ENCODE results near the gene YAF2.

YAF2 gene

DNA sequence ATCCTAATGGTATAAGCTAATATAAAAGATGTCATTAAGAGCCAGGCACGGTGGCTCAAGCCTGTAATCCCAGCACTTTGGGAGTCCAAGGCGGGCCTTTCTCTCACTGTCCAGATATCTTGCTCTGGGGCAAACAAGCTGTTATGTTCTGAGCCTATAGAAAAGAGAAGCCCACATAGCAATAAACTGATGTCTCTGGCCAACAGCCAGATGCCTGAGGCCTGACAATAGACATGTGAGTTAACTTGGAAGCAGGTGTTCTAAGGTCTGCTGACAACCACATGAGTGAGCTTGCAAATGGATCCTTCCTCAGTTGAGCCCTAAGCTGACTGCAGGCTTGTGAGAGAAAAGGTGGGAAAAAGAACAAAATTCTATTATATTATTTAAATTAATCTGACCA is 25.0 kb downstream of the YAF2 start:
- TF ChIP-seq CTCF (IDR thresholded peaks at IDR 0.05; ENCODE audit: low read depth, low read length), result no peak
- no peak for DNase-seq (ENCODE audit: extremely low read depth, low read depth)

- DNase-seq (ENCODE audit: extremely low read depth, low read depth), result no peak
- no peak for TF ChIP-seq CTCF (IDR thresholded peaks at IDR 0.05; ENCODE audit: low read depth, low read length)
Observed at GRCh38 chr12:42208574-42208973, 29.5 kb downstream of the YAF2 start.

DNA sequence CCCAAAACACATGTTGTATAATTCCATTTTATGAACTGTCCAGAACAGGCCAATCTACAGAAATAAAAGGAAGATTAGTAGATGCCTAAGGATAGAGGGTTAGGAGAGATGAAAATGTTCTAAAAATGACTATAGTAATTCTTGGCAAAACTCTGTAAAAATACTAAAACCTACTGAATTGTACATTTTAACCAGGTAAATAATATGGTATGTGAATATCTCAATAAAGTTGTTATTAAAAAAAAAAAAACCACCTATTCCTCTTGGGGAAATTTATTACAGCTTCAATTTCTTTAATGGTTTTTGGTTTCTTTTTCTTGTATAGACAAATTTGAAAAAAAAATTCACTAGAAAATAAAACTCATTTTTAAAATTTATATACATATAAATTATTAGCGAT is 33.2 kb downstream of the YAF2 start:
- no peak for TF ChIP-seq CTCF (IDR thresholded peaks at IDR 0.05; ENCODE audit: low read depth, low read length)
- DNase-seq (ENCODE audit: extremely low read depth, low read depth), result no peak

DNA sequence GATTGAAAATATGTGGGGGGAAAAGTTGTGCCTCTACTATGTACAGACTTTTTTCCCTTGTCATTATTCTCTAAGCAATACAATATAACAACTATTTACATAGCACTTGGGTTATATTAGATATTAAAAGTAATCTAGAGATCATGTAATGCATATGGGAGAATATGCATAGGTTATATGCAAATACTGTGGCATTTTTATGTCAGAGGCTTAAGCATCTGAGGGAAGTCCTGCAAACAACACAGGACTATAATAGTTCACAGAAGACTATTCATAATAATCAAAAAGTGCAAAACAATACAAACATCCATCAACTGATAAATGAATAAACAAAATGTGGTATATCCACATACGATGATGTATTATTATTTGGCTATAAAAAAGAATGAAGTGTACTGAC is 33.7 kb downstream of the YAF2 start:
- DNase-seq (ENCODE audit: extremely low read depth, low read depth), result no peak
- no peak for TF ChIP-seq CTCF (IDR thresholded peaks at IDR 0.05; ENCODE audit: low read depth, low read length)

DNA sequence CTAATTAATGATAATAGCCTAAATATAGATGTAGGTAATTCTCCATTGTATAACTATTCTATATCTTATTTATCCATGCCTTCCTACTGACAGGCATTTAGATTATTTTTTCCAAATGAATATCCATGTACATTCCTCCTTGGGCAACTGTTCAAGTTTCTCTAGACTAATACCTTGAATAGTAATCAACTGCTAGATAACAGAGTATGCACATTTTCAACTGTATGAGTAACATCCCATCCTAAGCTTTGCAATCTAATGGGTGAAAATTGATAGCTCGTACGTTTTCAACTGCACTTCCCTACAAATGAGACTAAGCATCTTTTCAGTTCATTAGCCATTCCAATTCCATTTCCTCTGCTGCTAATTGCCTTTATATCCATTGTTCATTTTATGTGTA is 37.0 kb downstream of the YAF2 start:
- DNase-seq (ENCODE audit: extremely low read depth, low read depth), result no peak
- no peak for TF ChIP-seq CTCF (IDR thresholded peaks at IDR 0.05; ENCODE audit: low read depth, low read length)

DNA sequence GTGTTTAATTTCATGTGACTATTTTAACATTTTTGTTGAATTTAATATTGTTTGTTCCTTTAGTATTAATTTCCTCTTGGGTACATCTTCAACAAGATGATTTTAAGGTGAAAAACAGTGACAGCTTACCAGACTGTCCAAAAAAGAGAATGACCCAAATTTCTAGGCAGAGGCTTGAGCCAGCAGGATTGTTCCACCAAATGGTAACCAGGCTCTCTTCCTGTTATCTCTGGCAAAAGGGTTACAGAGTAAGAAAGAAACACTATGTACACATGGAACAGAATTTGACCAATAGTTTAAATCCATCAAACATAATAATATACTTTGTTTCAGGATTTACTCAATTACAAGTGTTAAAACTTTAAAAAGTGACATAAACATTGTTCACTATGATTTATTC is 39.0 kb downstream of the YAF2 start:
- TF ChIP-seq CTCF (IDR thresholded peaks at IDR 0.05; ENCODE audit: low read depth, low read length), result no peak
- no peak for DNase-seq (ENCODE audit: extremely low read depth, low read depth)

DNA sequence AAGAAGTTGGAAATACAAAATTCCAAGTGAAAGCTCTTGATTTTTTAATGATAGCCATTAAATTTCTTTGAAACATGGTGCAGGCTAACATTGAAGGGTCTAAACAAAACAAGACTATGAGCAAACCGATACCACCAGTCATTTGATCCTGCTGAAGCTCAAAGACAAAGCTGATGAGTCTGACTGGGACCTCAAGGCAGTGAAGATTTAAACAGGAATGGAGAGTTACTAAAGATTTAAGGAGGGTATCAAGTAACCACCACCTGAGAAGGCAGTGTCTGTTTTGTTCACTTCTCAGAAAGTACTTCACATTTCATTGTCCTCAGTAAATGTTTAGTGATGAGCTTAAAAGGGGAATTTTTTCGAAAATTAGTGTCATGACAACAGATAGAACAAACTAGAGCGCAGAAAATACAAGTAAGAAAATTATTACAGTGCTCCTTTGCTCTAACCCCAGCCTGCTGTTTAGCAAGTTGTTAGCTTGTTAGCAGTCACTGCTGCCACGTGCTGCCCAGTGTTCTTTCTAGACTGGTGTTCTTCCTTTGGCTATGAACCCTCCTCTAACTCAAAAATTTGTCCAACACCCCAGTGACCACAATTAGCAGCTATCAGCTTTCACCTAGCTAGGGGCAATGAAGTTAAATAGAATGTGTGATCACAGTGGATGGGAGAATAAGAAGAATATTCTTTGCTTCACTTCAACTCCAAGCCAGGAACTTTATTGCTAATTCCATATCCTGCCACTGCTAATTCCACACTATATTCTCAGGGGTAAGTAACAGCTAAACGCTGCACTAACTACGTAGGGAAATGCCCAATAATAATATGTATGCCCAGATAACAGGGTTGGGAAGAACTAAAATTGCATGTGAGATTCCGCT is 41.1 kb downstream of the YAF2 start:
- no peak for DNase-seq (ENCODE audit: extremely low read depth, low read depth)
- no peak for TF ChIP-seq CTCF (IDR thresholded peaks at IDR 0.05; ENCODE audit: low read depth, low read length)

Data from AG09319 (cell line).